Mononuclear cell (primary cell): ENCODE measurements around the gene EPS15. TPM values are rescaled to one million over a fixed set of nuclear protein-coding genes. Genes with fewer than 3 reads are reported as not detected.
"Not testable (repeated sequence)": the region's sequence is repeated elsewhere in the genome, so short reads cannot be mapped to it uniquely, and the experiment has no call there.

ENCODE experiments used
- H3K27me3 ChIP-seq: 2 replicates; pipeline ENCODE4 v1.6.0; 2011; ENCODE audit warnings: low read length, control low read depth; ENCODE audit not compliant: insufficient read depth
- H3K4me1 ChIP-seq: 2 replicates; pipeline ENCODE4 v1.5.1; 2011; ENCODE audit warnings: mild to moderate bottlenecking, low read length, control low read depth; ENCODE audit not compliant: insufficient read depth
- H3K4me3 ChIP-seq: 2 replicates; pipeline ENCODE4 v1.5.1; 2011; ENCODE audit warnings: mild to moderate bottlenecking, low read length, moderate library complexity
- H3K9me3 ChIP-seq: 2 replicates; pipeline ENCODE4 v1.5.1; 2011; ENCODE audit warnings: low read depth, mild to moderate bottlenecking, control low read depth, low read length
- total RNA-seq: library from RNA; depleted of rRNA; stranded (reverse); fragments of >200 nt; gene quantifications from one replicate; pipeline ENCODE4 v1.2.3, GENCODE V29; 2012

Gene EPS15
- total RNA-seq, 1 donor, result 98.6 TPM

DNA sequence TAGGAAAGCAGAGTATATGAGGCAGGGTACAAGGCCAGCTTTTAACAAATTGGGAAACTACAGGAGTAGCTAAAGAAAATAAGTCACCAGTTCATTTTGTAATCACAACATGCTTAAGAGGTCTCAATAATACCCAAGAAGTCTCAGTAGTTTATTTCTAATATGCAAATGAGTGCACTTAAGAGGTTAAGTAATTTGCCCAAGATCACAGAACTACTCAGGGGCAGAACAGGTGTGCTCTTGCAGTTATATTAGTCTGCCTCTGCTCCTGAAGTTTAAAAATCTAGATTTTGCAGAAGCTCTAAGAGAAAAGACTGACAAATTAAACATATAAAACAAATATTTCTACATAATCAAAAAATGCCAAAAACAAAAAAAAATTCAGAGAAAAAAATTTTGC lies 6.9 kb downstream of the EPS15 start:
- H3K27me3 ChIP-seq, result no peaks in the 10 kb centered on the region
- no peaks in the 10 kb centered on the region for H3K9me3 ChIP-seq
- H3K4me1 ChIP-seq, result peaks cover 28% of the 10 kb centered on the region
- no peak overlapping the region for H3K4me3 ChIP-seq

DNA sequence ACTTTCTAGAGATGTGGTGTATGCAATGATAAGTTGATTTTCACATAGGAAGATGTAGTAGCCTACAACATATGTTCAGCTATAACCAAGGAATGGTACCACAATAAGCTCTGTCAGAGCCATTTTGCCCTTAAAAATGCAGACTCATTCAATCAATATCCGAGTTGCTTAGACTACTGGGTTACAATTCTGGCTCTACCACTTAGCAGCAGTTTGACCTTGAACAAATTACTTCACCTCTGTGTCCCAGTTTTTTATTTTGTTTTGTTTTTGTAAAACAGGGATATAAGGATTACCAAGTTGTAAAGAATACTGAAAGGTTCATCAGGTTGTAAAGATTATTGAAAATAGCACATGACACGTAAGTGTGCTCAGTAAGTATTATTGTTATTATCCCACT lies 9.3 kb downstream of the EPS15 start:
- Histone ChIP-seq H3K4me1 (peaks cover 19% of the 10 kb centered on the region), H3K27me3 (no peaks in the 10 kb centered on the region), H3K9me3 (no peaks in the 10 kb centered on the region), H3K4me3 (no peak overlapping the region)

DNA sequence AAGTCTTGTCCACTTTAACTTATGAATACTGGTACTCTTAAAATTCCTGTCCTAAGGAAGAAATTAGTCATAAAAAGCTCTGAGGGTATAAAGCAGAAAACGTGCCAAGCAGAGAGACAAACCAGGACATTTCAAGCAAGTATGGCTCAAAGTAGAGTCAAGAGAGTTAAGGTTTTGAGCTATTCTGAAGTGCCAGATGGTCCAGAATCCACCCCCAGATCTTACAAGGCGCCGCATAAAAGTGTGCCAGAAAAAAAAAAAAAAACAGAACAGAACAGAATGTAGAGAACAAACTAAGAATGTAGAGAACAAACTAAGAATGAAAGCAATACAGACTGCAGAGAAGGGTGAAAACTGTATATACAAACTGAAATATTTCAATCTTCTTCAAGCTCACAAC lies 12.5 kb downstream of the EPS15 start:
- Histone ChIP-seq H3K27me3 (no peaks in the 10 kb centered on the region), H3K4me3 (no peak overlapping the region), H3K9me3 (no peaks in the 10 kb centered on the region), H3K4me1 (peaks cover 19% of the 10 kb centered on the region)

DNA sequence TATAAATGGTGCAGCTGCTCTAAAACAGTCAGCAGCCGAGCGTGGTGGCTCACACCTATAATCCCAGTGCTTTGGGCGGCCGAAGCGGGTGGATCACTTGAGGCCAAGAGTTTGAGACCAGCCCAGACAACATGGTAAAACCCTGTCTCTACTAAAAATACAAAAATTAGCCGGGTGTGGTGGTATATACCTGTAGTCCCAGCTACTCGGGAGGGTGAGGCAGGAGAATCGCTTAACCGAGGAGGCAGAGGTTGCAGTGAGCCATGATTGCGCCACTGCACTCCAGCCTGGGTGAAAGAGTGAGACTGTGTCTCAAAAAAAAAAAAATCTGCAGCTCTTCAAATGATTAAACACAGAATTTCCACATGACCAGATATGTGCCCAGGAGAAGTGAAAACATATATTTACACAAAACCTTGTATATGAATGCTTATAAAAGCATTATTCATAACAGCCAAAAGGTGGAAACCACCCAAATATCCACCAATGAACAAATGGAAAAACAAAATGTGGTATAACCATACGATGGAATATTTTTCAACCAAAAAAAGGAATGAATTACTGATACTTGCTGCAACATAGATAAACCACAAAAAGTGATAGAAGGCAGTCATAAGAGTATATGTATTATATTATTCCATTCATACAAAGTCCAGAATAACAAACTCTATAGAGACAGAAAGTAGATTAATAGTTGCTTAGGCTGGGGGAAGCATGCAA lies 14.1 kb downstream of the EPS15 start:
- Histone ChIP-seq H3K27me3 (no peaks in the 10 kb centered on the region), H3K9me3 (no peaks in the 10 kb centered on the region), H3K4me1 (peaks cover 32% of the 10 kb centered on the region), H3K4me3 (no peak overlapping the region)

DNA sequence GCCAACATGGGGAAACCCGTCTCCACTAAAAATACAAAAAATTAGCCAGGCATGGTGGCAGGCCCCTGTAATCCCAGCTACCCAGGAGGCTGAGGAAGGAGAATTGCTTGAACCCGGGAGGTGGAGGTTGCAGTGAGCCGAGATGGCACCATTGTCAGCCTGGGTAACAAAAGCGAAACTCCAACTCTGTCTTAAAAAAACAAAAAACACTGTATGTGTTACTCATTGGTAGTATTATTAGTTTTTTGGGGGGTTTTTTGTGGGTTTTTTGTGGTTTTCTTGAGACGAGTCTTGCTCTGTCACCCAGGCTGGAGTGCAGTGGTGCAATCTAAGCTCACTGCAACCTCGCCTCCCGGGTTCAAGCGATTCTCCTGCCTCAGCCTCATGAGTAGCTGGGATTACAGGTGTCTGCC lies 17.8 kb downstream of the EPS15 start:
- not testable (repeated sequence) for H3K4me3 ChIP-seq, H3K27me3 ChIP-seq, H3K9me3 ChIP-seq
- peaks cover 29% of the 10 kb centered on the region for H3K4me1 ChIP-seq

DNA sequence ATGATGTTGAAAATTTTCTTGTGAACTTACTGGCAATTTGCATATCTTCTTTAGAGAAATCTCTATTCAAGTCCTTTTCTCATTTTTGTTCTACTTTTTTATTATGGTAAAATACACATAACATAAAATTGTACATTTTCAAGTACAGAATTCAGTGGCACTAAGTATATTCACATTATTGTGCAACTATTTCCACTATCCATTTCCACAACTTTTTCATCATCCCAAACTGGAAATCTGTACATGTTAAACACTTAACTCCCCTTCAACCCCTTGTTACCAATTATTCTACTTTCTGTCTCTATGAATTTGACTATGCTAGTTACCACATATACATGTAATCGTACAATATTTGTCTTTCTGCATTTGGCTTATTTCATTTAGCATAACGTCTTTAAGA lies 19.4 kb downstream of the EPS15 start:
- Histone ChIP-seq H3K4me3 (no peak overlapping the region), H3K4me1 (peaks cover 21% of the 10 kb centered on the region), H3K9me3 (no peaks in the 10 kb centered on the region), H3K27me3 (no peaks in the 10 kb centered on the region)

DNA sequence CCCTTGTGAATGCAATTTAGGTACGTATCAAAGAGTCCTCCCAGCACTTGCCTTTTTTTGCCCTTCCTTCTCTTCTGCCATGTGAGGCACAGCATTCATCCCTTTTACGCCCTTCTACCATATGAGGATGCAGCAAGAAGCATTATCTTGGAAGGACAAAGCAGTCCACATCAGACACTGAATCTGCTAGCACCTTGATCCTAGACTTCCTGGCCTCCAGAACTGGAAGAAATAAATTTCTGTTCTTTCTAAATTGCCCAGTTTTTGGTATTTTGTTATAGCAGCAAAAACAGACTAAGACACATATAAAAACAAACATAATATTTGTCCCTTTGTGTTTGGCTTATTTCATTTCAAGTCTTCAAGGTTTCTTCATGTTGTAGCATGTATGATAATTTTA lies 20.1 kb downstream of the EPS15 start:
- H3K4me1 ChIP-seq, result peaks cover 19% of the 10 kb centered on the region
- no peak overlapping the region for H3K4me3 ChIP-seq
- H3K9me3 ChIP-seq, result no peaks in the 10 kb centered on the region
- no peaks in the 10 kb centered on the region for H3K27me3 ChIP-seq

DNA sequence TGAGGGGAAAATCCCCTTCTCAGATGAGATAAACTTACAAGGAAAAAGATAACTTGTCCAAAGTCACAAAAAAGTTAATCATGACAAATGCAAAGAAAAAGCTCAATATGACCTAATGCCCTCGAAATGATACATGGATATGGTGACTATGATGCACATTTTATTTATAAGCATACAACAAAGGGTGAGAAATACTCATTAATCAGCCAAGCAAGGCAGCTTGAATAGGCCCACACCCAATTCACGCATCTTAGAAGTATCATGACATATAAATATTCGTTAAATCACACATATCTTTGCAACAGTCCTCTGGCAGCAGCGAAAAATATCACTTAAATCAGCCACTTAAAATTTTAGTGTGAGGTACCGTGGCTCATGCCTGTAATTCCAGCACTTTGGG lies 21.7 kb downstream of the EPS15 start:
- Histone ChIP-seq H3K4me3 (no peak overlapping the region), H3K27me3 (no peaks in the 10 kb centered on the region), H3K9me3 (no peaks in the 10 kb centered on the region), H3K4me1 (peaks cover 23% of the 10 kb centered on the region)

DNA sequence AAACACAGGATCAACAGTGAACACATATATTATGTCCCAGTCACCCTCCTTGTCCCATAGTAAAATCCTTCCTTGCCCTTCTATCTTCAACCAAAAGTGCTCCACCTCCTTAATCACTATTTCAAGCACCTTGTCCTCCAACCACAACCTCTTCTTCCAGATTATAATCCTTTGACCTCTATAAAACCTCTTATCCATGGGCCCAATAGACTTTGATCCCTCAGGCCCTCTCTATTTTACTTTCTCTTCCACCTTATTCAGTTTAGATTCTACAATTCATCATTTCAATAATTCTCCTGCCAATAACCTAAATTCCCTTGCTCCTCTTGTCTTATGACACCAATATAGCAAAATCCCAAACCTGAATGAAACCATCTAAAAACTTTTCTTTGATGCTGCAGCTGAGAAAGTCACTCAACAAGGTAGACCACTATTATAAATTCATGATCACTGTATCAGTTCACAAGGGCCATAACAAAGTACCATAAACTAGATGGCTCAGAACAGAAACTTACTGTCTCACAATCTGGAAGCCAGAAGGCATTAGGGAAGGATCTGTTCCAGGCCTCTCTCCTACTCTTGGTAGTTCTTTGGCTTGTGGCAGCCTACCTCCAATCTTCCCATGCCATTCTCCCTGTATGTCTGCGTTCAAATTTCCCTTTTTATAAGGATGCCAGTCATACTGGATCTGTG lies 24.8 kb downstream of the EPS15 start:
- Histone ChIP-seq H3K4me1 (peaks cover 25% of the 10 kb centered on the region), H3K9me3 (no peaks in the 10 kb centered on the region), H3K27me3 (no peaks in the 10 kb centered on the region), H3K4me3 (no peak overlapping the region)

DNA sequence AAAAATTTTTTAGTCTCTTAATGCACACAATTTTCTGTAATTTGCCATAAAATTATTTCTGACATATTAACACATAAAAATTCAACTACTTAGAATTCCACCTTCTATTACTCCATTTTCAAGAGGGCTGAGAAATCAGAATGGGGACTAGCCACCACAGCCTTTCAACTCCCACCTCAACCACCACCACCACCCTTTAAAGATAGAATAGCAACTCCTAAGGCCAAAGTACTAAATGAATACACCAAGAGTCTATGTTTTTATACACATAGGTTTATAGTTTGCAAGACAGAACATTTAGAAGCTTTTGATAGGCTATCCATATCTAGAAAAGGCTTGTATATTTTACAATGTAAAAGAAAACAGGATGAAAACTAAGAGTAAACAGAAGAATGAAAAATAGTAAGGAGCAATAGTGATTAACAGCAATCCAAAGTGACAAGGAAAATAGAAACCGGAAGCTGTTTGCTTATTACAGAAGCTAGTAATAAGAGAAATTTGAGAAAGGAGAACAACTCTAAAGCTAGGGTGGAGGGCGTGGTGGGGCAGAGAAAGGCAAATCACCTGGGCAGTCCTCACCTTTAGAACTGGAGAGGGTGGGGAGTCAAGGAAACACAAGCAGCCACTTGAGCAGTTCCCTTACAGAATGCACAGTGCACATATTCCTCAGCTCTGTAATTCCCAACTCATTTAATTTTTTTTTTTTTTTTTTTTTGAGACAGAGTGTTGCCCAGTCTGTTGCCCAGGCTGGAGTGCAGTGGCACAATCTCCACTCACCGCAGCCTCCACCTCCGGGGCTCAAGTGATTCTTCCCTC lies 27.7 kb downstream of the EPS15 start:
- Histone ChIP-seq H3K9me3 (no peaks in the 10 kb centered on the region), H3K4me3 (no peak overlapping the region), H3K27me3 (no peaks in the 10 kb centered on the region), H3K4me1 (peaks cover 31% of the 10 kb centered on the region)

DNA sequence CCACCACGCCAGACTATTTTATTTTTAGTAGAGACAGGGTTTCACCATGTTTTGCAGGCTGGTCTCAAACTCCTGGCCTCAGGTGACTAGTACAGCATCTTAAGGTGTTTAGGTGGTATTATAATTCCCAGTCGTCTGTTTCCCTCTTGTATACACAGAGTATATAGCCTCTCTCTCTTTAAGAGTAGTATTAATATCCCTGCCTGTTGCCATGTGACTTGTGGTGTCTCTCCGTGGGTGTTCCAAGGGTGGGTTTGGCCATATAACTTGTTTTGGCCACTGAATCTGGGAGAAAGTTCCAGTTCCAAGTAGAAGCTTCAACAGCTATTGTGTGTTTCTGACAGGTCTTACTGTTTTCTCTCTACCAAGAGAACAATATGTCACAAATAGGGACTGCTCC lies 29.6 kb downstream of the EPS15 start:
- no peaks in the 10 kb centered on the region for H3K27me3 ChIP-seq
- H3K4me3 ChIP-seq, result no peak overlapping the region
- H3K9me3 ChIP-seq, result no peaks in the 10 kb centered on the region
- H3K4me1 ChIP-seq, result peaks cover 31% of the 10 kb centered on the region

DNA sequence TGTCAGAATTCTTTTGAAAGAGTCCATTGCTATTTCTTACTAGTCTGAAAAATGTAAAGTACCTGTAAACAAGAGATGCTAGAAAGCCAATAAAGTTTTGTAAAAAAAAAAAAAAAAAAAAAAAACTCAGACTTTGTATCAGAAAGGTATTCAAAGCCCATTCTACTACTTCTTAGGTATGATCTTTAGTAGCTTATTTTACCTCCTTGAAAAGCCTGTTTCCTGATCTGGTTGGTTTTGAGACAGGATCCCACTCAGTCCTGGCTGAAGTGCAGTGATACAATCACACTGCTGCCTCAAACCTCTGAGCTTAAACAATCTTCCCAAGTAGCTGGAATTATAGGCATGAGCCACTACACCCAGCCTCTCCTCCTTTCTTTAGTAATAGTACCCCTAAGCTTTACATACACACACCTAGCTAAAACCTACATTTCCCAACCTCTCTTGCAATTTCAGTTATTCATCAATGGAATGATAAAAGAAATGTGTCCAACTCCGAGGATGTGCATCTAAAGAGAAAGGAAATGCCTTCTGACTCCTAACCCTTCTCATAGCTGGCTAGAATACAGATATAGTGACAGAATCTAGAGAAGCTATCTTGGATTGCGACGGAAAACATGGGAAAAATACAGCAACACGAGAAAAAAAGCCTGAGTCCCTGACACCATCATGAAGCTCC lies 30.6 kb downstream of the EPS15 start:
- no peak overlapping the region for H3K4me3 ChIP-seq
- peaks cover 33% of the 10 kb centered on the region for H3K4me1 ChIP-seq
- H3K9me3 ChIP-seq, result no peaks in the 10 kb centered on the region
- H3K27me3 ChIP-seq, result no peaks in the 10 kb centered on the region

DNA sequence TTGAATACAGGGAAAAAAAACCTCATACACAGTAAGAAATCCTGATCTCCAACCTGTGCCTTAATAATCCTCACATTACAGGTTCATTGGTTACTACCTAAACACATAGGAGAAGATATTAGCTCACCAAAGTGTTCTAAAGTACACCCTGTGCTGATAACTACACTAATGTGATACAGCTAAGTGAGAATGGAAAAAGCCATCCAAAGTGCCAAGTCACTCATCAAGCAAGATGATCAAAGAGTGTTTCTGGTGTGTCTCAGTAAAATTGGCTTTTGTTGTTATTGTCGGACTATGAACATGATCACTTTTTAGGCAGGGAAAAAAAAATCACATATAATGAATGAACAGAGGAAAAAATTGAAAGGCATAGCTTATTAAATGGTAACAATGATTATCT lies 31.4 kb downstream of the EPS15 start:
- Histone ChIP-seq H3K9me3 (no peaks in the 10 kb centered on the region), H3K27me3 (no peaks in the 10 kb centered on the region), H3K4me1 (peaks cover 32% of the 10 kb centered on the region), H3K4me3 (no peak overlapping the region)

DNA sequence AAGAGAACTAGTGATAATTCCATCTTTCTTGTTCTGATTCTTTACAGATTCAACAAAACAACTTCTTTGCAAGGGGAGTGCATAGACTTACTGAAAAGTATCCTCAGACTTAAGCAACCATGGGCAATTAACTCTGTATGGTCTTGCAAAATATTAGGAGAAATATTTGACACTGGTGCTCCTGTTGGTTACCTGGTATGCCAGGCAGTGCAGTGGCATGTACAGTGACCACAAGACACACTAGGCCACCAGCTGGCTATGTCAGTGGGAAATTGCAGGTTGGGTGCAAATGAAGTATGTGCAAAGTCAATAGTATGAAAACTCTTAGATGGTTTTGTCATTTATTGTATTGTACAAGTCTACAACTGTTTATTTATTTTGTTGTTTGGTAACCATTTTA lies 34.5 kb downstream of the EPS15 start:
- no peaks in the 10 kb centered on the region for H3K9me3 ChIP-seq

DNA sequence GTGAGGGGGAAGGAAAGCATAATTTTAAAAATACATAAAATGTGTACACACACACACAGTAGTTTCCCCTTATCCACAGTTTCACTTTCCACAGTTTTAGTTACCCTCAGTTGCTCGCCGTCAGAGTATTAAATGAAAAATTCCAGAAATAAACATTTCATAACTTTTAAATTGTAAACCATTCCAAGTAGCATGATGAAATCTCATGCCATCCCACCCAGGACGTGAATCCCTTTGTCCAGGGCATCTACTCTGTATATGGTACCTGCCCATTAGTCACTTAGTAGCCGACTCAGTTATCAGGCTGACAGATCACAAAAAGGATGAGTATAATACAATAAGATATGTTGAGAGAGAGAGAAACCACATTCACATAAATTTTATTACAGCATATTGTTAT lies 36.2 kb downstream of the EPS15 start:
- Histone ChIP-seq H3K27me3 (no peaks in the 10 kb centered on the region), H3K9me3 (no peaks in the 10 kb centered on the region), H3K4me1 (peaks cover 9% of the 10 kb centered on the region), H3K4me3 (no peak overlapping the region)

More for the DNA sequence above, 34.5 kb downstream of the EPS15 start:
- Histone ChIP-seq H3K27me3 (no peaks in the 10 kb centered on the region), H3K4me1 (peaks cover 15% of the 10 kb centered on the region), H3K4me3 (no peak overlapping the region)
